ENCODE results near the gene REC8. TPM values are rescaled to one million over a fixed set of nuclear protein-coding genes. Genes with fewer than 3 reads are reported as not detected.

REC8 gene
- total and polyA plus RNA-seq, 9 donors, result 4.9 to 75.4 (median 8.1) TPM

DNA sequence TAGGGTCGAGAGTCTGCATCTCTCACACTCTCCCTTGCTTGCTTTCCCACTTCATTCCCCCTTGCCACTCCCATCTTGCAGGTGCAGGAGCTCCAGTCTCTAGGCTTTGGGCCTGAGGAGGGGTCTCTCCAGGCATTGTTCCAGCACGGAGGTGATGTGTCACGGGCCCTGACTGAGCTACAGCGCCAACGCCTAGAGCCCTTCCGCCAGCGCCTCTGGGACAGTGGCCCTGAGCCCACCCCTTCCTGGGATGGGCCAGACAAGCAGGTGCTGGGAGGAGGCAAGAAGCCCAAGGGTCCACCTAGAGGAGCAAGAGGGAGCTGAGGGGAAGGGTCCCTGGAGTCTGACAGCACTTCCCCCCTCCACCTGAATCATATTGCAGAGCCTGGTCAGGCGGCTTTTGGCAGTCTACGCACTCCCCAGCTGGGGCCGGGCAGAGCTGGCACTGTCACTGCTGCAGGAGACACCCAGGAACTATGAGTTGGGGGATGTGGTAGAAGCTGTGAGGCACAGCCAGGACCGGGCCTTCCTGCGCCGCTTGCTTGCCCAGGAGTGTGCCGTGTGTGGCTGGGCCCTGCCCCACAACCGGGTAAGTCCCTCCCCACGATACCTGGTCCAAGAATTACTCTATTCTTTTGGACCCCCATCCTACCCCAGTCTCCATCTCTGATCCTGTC, 20.3 kb upstream of the REC8 start:
- no peaks in the 10 kb centered on the region for H3K36me3 ChIP-seq
- 90 to 92% (median 90%) methylated on average over 16 of the region's 16 CpGs for whole genome bisulfite sequencing, 3 donors
- peaks cover 2% of the 10 kb centered on the region for H3K4me1 ChIP-seq (ENCODE audit: insufficient read depth)
- no peak overlapping the region for H3K4me3 ChIP-seq
- no peak for DNase-seq
- no peaks in the 10 kb centered on the region for H3K9me3 ChIP-seq
- H3K27me3 ChIP-seq, result no peaks in the 10 kb centered on the region
- intact Hi-C loops (cut with DNase I), result no loop called here
- no peak for TF ChIP-seq EP300 (IDR thresholded peaks at IDR 0.05)
- TF ChIP-seq, protein P1, sequence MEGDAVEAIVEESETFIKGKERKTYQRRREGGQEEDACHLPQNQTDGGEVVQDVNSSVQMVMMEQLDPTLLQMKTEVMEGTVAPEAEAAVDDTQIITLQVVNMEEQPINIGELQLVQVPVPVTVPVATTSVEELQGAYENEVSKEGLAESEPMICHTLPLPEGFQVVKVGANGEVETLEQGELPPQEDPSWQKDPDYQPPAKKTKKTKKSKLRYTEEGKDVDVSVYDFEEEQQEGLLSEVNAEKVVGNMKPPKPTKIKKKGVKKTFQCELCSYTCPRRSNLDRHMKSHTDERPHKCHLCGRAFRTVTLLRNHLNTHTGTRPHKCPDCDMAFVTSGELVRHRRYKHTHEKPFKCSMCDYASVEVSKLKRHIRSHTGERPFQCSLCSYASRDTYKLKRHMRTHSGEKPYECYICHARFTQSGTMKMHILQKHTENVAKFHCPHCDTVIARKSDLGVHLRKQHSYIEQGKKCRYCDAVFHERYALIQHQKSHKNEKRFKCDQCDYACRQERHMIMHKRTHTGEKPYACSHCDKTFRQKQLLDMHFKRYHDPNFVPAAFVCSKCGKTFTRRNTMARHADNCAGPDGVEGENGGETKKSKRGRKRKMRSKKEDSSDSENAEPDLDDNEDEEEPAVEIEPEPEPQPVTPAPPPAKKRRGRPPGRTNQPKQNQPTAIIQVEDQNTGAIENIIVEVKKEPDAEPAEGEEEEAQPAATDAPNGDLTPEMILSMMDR (IDR thresholded peaks at IDR 0.05), result no peak
- TF ChIP-seq POLR2A (IDR thresholded peaks at IDR 0.05), result no peak
- H3K27ac ChIP-seq, result no peak overlapping the region

DNA sequence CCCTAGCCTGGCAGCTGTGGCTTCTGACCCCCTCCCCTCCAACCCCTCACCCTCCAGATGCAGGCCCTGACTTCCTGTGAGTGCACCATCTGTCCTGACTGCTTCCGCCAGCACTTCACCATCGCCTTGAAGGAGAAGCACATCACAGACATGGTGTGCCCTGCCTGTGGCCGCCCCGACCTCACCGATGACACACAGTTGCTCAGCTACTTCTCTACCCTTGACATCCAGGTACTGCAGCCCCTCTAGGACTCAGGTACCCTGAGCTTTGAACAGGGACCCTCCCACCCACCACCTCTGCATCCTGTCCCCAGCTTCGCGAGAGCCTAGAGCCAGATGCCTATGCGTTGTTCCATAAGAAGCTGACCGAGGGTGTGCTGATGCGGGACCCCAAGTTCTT, 16.8 kb upstream of the REC8 start:
- TF ChIP-seq POLR2A (IDR thresholded peaks at IDR 0.05) (no peak), EP300 (IDR thresholded peaks at IDR 0.05) (no peak)
- TF ChIP-seq, protein P1 (IDR thresholded peaks at IDR 0.05), result no peak
- H3K27ac ChIP-seq, result no peak overlapping the region
- no peaks in the 10 kb centered on the region for H3K27me3 ChIP-seq
- H3K4me3 ChIP-seq, result no peak overlapping the region
- intact Hi-C loops (cut with DNase I), result no loop called here
- DNase-seq, result no peak
- no peaks in the 10 kb centered on the region for H3K9me3 ChIP-seq
- no peaks in the 10 kb centered on the region for H3K36me3 ChIP-seq
- no peaks in the 10 kb centered on the region for H3K4me1 ChIP-seq (ENCODE audit: insufficient read depth)
- 92 to 94% (median 93%) methylated on average over 10 of the region's 10 CpGs for WGBS, 3 donors

DNA sequence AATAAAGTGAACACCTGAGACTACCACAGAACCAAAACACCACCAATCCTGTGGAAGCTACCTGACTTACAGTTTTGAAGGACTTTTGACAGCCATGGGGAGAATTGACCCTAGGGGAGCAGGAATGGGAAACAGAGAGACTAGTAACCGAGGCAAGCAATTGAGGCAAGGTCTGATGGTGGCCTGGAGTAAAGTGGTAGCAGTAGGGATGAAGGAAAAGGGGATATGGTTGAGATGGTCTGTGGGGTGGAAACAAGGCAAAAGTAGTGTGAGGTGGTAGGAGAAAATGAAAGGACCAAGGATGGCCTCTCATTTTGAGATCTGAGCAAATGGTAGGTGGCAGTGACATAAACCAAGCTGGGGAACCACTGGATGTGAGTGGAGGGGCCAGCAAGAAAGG, 15.0 kb upstream of the REC8 start:
- TF ChIP-seq, protein P1 (IDR thresholded peaks at IDR 0.05), result no peak
- TF ChIP-seq EP300 (IDR thresholded peaks at IDR 0.05), result no peak
- no peak for DNase-seq
- Histone ChIP-seq H3K27me3 (no peaks in the 10 kb centered on the region), H3K4me3 (no peak overlapping the region), H3K36me3 (no peaks in the 10 kb centered on the region), H3K9me3 (no peaks in the 10 kb centered on the region), H3K27ac (no peak overlapping the region), H3K4me1 (ENCODE audit: insufficient read depth) (no peaks in the 10 kb centered on the region)
- intact Hi-C loops (cut with DNase I), result no loop called here
- 79 to 98% (median 86%) methylated on average over 1 of the region's 1 CpG for WGBS, 3 donors

DNA sequence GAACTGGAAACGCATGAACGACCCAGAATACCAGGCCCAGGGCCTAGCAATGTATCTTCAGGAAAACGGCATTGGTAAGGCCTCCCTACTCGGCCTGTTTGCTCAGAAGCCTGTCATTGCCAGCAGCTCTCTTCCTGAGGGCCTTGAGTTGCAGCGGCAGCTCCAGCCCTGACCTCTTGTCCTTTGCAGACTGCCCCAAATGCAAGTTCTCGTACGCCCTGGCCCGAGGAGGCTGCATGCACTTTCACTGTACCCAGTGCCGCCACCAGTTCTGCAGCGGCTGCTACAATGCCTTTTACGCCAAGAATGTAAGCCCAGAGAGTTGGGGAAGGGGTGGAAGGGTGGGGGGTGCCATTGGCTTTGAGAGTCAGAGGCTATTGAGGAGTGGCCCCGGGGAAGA, 14.5 kb upstream of the REC8 start:
- H3K4me3 ChIP-seq, result no peak overlapping the region
- WGBS, 3 donors, result 81 to 86% (median 85%) methylated on average over 11 to 12 of the region's 12 CpGs
- no peaks in the 10 kb centered on the region for H3K36me3 ChIP-seq
- intact Hi-C loops (cut with DNase I), result no loop called here
- no peaks in the 10 kb centered on the region for H3K27me3 ChIP-seq
- TF ChIP-seq, protein P1 (IDR thresholded peaks at IDR 0.05), result no peak
- TF ChIP-seq POLR2A (IDR thresholded peaks at IDR 0.05) (no peak), EP300 (IDR thresholded peaks at IDR 0.05) (no peak)
- no peaks in the 10 kb centered on the region for H3K9me3 ChIP-seq
- no peak overlapping the region for H3K27ac ChIP-seq
- DNase-seq, result no peak
- H3K4me1 ChIP-seq (ENCODE audit: insufficient read depth), result no peaks in the 10 kb centered on the region

All from ovary (tissue), 9 donors.